Measurements from ENCODE around the gene MRPL2. TPM values are rescaled to one million over a fixed set of nuclear protein-coding genes. Genes with fewer than 3 reads are reported as not detected.

Gene MRPL2
- total RNA-seq, 1 experiment from 2014 or later, result 123 TPM

DNA sequence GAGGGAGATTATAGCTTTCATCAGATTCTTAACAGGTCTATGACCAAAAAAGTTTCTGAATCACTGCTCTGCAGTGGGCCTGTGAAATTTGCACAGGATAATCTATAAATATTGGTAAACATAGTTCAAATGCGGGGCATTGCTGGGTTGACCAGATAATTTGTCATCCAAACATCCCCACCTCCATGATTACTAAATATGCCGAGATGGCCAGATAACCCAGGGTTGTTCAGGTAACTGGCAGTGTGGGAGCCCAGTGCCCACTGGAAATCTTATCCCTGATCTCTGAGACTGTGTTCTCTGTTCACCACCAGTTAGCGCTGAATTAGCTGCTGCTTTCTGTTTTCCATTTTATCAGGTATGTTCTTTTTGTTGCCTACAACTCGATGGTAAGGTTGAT is 38.3 kb upstream of the MRPL2 start:
- no peak for TF ChIP-seq CTCF (IDR thresholded peaks at IDR 0.05; ENCODE audit: insufficient read depth in 1 of 2, low read depth in 1 of 2, low read length in 1 of 2, severe bottlenecking in 1 of 2, unreplicated experiment in 1 of 2)
- Mint-ChIP-seq H3K4me1 (ENCODE audit: low read depth, unreplicated experiment) (peaks cover 29% of the 10 kb centered on the region), H3K9me3 (ENCODE audit: unreplicated experiment) (no peaks in the 10 kb centered on the region), H3K4me3 (ENCODE audit: unreplicated experiment) (no peak overlapping the region), H3K27ac (ENCODE audit: unreplicated experiment) (peak overlapping the region; percentile 87), H3K36me3 (ENCODE audit: insufficient read depth, unreplicated experiment) (peaks cover 10% of the 10 kb centered on the region), H3K27me3 (ENCODE audit: insufficient read depth, unreplicated experiment) (no peaks in the 10 kb centered on the region)
- ChIA-PET CTCF (interaction anchor here (0.6 to 2.2 kb wide), 3 partner anchors 30 to 315 kb away, joined by 3 to 8 read pairs (median 5); no protein-coding TSS in a partner anchor), POLR2A (no interaction called here)
- Histone ChIP-seq H3K4me3 (ENCODE audit: low read depth, low read length) (no peak overlapping the region), H3K36me3 (ENCODE audit: control insufficient read depth, insufficient read depth, low read length) (no peaks in the 10 kb centered on the region), H3K4me1 (peaks cover 44% of the 10 kb centered on the region), H3K9me3 (no peaks in the 10 kb centered on the region), H3K27me3 (replicated peaks; ENCODE audit: control insufficient read depth, insufficient read depth, low read length) (no peaks in the 10 kb centered on the region)
- intact Hi-C loops (cut with micrococcal nuclease; ENCODE audit: unreplicated experiment), result no loop called here
- no peak for DNase-seq
- no TSS peak for BruUV-seq (replicated peaks)

DNA sequence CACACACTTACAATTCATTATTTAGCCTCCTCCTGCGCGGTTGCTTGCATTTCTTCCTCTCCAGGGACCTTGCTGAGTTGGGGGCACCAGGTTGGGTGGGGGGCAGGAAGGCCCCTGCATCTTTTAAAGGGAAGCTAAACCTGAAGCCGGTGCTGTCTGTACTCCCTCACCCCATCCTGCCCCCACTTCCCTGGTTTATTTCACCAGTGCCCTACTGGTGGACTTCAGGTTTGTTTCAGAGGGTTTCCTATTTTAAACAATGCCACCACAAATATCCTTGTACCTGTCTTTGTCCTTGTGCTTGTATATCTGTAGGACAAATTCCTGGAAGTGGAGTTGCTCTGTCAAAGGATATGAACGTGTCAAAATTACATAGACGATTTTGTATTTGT is 37.9 kb upstream of the MRPL2 start:
- TF ChIP-seq CTCF (IDR thresholded peaks at IDR 0.05; ENCODE audit: insufficient read depth in 1 of 2, low read depth in 1 of 2, low read length in 1 of 2, severe bottlenecking in 1 of 2, unreplicated experiment in 1 of 2), result no peak
- Histone ChIP-seq H3K36me3 (ENCODE audit: control insufficient read depth, insufficient read depth, low read length) (no peaks in the 10 kb centered on the region), H3K4me3 (ENCODE audit: low read depth, low read length) (no peak overlapping the region), H3K27me3 (replicated peaks; ENCODE audit: control insufficient read depth, insufficient read depth, low read length) (no peaks in the 10 kb centered on the region), H3K9me3 (no peaks in the 10 kb centered on the region), H3K4me1 (peaks cover 48% of the 10 kb centered on the region)
- ChIA-PET POLR2A (no interaction called here), CTCF (interaction anchor here (0.6 to 2.2 kb wide), 4 partner anchors 30 to 314 kb away, joined by 3 to 8 read pairs (median 4); no protein-coding TSS in a partner anchor)
- H3K9me3 Mint-ChIP-seq (ENCODE audit: unreplicated experiment), result no peaks in the 10 kb centered on the region
- no peak overlapping the region for H3K4me3 Mint-ChIP-seq (ENCODE audit: unreplicated experiment)
- no peak for DNase-seq
- peak overlapping the region; percentile 87 for H3K27ac Mint-ChIP-seq (ENCODE audit: unreplicated experiment)
- peaks cover 29% of the 10 kb centered on the region for H3K4me1 Mint-ChIP-seq (ENCODE audit: low read depth, unreplicated experiment)
- intact Hi-C loops (cut with micrococcal nuclease; ENCODE audit: unreplicated experiment), result no loop called here
- no TSS peak for BruUV-seq (replicated peaks)
- no peaks in the 10 kb centered on the region for H3K27me3 Mint-ChIP-seq (ENCODE audit: insufficient read depth, unreplicated experiment)
- H3K36me3 Mint-ChIP-seq (ENCODE audit: insufficient read depth, unreplicated experiment), result peaks cover 10% of the 10 kb centered on the region

DNA sequence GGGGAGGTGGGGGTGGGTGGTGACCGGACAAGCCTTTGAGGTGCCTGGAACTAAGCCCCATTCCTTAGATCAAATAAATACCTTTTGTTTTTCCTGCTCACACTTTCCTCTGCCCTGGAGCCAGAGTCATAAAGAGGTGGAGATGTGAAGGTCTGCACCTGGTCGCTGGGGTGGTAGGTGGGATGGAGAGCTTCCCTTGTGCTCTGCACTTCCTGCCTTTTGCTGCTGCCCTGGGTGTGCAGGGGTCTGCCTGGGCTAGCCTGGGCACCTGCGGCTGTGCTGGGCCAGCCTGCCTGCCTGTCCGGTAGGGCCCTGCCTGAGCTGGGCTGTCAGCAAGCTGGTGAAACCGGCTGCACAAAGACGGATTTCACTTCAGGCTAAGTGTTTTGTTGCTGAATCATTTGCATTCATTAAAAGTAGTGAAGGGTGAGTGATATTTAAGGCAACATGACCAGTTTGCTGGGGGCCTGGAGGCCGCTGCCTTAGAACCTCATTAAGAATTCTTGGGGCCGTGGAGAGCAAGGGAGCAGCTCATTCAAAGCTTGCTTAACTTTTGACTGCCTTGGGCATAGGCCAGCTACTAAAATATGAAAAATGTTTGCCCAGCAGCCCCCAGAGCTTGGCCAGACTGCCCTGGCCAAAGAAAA is 37.3 kb upstream of the MRPL2 start:
- Mint-ChIP-seq H3K36me3 (ENCODE audit: insufficient read depth, unreplicated experiment) (peaks cover 10% of the 10 kb centered on the region), H3K4me3 (ENCODE audit: unreplicated experiment) (no peak overlapping the region), H3K27ac (ENCODE audit: unreplicated experiment) (peak overlapping the region; percentile 87), H3K27me3 (ENCODE audit: insufficient read depth, unreplicated experiment) (no peaks in the 10 kb centered on the region), H3K9me3 (ENCODE audit: unreplicated experiment) (no peaks in the 10 kb centered on the region), H3K4me1 (ENCODE audit: low read depth, unreplicated experiment) (peaks cover 29% of the 10 kb centered on the region)
- ChIA-PET CTCF (interaction anchor here (0.6 to 2.2 kb wide), 4 partner anchors 22 to 47 kb away, joined by 3 to 10 read pairs (median 6); no protein-coding TSS in a partner anchor), POLR2A (interaction anchor here (0.6 to 1.4 kb wide), 2 partner anchors 17 to 20 kb away, joined by 8 to 17 read pairs; partner anchors contain the start of gene PTK7)
- Histone ChIP-seq H3K36me3 (ENCODE audit: control insufficient read depth, insufficient read depth, low read length) (no peaks in the 10 kb centered on the region), H3K4me3 (ENCODE audit: low read depth, low read length) (no peak overlapping the region), H3K4me1 (peaks cover 53% of the 10 kb centered on the region), H3K9me3 (no peaks in the 10 kb centered on the region), H3K27me3 (replicated peaks; ENCODE audit: control insufficient read depth, insufficient read depth, low read length) (no peaks in the 10 kb centered on the region)
- intact Hi-C loops (cut with micrococcal nuclease; ENCODE audit: unreplicated experiment), result no loop called here
- BruUV-seq (replicated peaks), result no TSS peak
- peak; percentile 54 to 71 for DNase-seq
- TF ChIP-seq CTCF (IDR thresholded peaks at IDR 0.05; ENCODE audit: insufficient read depth in 1 of 2, low read depth in 1 of 2, low read length in 1 of 2, severe bottlenecking in 1 of 2, unreplicated experiment in 1 of 2), result no peak

Data from Caco-2 (cell line).